Hematopoietic multipotent progenitor cell treated with erythropoietin and hydrocortisone succinate and interleukin-3 and kit ligand, for 17 days (in vitro differentiated cells): ENCODE measurements around the gene PDS5B.
"Not testable (repeated sequence)": the region's sequence is repeated elsewhere in the genome, so short reads cannot be mapped to it uniquely, and the experiment has no call there.

Experiments used
- DNase-seq: peaks from one replicate; pipeline ENCODE4 v3.0.0-alpha.2; 2015; ENCODE audit warnings: low spot score

PDS5B gene

DNA sequence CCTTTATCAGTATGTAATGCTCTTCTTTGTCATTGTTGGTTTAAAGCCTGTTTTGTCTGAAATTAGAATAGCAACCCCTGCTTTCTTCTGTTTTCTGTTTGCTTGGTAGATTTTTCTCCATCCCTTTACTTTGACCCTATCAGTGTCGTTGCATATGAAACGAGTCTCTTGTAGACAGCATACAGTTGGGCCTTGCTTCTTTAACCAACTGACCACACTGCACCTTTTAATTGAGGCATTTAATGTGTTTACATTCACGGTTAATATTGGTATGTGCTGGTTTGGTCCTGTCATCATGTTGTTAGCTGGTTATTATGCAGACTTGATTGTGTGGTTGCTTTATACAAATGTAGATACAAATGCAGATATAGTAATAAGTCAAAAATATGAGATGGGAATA, 71.1 kb downstream of the PDS5B start:
- no peak for DNase-seq

GRCh38 chr13:32659736-32660135, 73.5 kb downstream of the PDS5B start:
- no peak for DNase-seq

- DNase-seq, result no peak
These were observed 74.0 kb downstream of the PDS5B start for GRCh38 chr13:32660227-32660626.

DNA sequence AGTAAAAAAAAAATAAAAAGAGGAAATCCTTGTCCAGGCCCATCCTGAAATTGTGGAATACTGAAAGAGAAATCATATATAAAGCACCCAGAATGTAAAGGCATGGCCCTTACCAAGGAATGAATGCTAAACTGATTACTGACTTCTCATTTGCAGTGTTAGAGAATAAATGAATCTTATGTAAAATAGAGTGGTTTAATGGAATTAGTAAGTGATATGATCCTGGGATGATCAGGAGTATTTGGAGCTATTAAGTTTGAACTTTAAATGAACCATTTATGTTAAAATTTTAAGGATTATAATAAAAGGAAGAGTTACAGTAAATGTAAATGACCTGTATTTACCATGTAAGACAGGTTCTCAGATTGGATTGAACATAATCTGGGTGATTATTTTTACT, 75.4 kb downstream of the PDS5B start:
- DNase-seq, result no peak

GRCh38 chr13:32663660-32664059, 77.4 kb downstream of the PDS5B start:
- no peak for DNase-seq

GRCh38 chr13:32666990-32667571, 80.8 kb downstream of the PDS5B start:
- no peak for DNase-seq

DNA sequence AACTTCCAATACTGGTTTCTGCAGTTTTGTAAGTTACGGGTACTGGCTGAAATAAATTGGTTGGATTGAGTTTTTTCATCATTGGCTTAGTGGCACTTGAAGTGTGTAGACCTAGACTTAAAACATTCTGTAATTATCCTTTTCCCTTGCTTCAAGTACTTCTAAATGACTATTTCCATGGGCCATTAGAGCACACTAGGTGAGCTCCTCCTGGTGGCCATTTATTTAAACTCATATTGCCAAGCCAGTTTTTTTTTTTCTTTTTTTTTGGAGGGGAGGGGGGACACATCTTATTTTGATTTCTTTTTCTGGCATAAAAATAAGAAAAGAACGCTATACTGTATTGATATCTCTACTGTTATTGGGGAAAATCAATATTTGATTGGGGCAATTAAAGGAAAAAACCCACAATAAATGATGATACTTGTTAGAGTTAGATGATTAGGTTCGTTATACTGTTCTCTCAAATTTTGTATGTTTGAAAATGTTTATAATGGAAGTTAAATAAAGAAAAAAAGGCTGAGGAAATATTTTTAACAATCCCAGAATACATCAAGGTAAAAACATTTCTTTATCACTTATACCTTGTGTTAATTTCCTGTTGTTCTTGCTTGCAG, 82.9 kb downstream of the PDS5B start:
- DNase-seq, result peak; percentile 56

DNA sequence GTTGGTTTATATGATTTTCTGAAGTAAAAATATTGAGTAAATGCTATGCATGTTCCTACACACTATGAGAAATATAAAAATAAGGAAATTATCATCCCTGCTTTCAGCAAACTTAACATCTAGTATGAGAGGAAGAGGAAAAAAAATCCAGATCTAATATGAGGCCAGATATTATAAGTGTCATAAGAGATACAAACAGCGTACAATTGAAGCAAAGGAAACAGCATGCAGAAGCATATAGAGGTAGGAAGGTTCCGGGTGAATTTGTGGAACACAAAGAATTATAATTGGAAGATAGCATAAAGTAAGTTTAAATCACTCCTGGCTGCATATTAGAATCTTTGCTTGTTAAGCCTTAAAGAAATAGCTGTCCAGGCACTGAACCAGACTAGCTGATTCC, 88.3 kb downstream of the PDS5B start:
- no peak for DNase-seq

DNA sequence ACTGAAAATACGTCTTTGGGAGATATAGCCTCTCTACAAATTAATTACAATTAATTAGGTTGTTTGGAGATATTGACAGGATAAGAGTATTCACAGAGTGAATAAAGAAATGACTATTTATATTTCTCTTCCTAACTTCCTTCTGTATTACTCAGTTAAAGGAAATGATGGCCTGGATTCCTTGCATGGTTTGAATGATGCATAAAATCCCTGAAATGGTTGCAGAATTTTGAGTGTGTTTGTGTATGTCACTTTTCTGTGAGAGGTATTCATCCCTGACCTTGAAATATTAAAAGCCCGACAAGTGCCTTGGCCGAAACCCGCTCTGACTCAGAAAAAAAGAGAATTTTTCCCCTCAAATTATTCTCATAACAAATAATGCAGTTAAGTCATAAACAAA, 90.0 kb downstream of the PDS5B start:
- DNase-seq, result no peak

DNA sequence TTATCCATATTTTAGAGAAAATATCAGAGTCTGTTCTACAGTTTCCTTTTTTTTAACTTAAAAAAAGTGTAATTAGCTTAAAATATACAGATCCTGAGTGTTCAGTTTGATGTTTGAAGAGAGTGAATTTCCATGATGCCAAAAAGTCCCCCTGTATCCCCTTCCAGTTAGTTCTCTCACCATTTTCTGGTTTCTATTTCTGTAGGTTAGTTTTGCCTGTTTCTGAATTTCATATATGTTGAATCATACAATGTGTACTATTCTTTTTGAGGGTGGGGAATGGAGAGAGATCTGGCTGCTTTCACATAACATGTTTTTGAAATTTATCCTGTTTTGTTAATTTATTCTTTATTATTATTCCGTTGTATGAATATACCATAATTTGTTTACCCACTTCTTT, 95.9 kb downstream of the PDS5B start:
- no peak for DNase-seq

GRCh38 chr13:32682740-32683139, 96.5 kb downstream of the PDS5B start:
- no peak for DNase-seq

DNA sequence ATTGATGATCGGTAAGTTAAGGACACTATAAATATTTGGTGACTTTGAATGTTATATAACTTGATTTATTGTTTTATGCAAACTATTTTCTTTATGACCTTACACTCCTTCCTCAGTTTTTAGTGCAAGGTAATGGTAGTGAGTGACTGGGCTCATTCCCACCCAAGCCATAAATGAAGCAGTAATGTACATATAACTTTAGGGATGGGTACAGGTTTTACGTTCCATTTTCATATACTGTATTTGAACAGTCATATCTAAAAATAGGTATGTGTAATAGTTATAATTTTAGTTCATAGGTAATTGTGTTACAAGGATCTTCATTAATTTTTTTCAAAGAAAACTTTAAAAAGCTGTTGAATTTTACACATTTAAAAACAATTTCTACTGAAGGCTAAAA, 101.0 kb downstream of the PDS5B start:
- DNase-seq, result no peak

- no peak for DNase-seq
These were observed 109.5 kb downstream of the PDS5B start for GRCh38 chr13:32695602-32696250.

- DNase-seq, result no peak
These were observed 121.2 kb downstream of the PDS5B start for GRCh38 chr13:32707471-32707870.

GRCh38 chr13:32713397-32713796, 127.1 kb downstream of the PDS5B start:
- DNase-seq, result no peak

GRCh38 chr13:32716201-32716600, 129.9 kb downstream of the PDS5B start:
- not testable (repeated sequence) for DNase-seq

GRCh38 chr13:32720026-32720425, 133.8 kb downstream of the PDS5B start:
- DNase-seq, result no peak

- not testable (repeated sequence) for DNase-seq
These were observed 135.1 kb downstream of the PDS5B start for GRCh38 chr13:32721131-32722034.

DNA sequence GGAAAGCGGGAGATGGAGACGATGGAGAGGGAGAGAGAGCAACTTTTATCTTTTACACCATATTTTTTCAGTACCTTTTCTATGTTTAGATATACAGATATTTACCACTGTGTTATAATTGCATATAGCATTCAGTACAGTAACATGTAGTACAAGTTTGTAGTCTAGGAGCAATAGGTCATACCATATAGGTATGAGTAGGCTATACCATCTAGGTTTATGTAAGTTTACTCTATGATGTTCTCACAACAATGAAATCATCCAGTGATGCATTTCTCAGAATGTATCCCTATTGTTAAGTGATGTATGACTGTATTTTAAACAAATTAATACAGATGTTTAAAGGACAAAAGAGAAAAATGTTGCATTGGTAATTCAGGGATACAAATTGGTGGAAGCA, 136.1 kb downstream of the PDS5B start:
- no peak for DNase-seq

- no peak for DNase-seq
These were observed 137.7 kb downstream of the PDS5B start for GRCh38 chr13:32723987-32724386.

DNA sequence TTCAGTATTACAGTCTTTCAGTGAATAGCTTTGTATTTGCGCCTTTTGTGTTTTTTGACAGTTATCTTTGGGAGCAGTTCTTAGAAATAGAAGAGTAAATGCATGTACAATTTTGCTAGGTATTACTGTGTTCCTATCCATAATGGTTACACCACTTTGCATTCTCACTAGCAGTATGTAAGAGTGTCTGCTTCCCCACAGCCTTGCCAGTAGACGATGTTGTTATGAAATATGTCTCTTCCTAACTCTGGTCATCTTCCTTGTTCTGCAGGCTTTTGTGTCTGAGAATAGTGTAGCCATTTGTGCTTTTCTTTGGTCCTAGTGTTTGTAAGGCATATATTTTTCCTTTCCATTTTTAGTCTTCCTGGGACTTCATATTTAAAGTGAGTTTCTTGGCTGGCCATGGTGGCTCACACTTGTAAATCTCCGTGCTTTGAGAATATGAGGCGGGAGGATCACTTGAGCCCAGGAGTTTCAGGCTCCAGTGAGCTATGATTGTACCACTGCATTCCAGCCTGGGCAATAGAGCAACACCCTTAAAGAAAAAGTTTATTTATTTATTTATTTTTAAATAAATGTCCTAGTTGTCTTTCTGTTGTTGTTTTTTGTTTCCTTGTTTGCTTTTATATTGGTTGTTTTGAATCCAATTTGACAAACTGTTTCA, 140.3 kb downstream of the PDS5B start:
- DNase-seq, result no peak

- no peak for DNase-seq
These were observed 142.1 kb downstream of the PDS5B start for GRCh38 chr13:32728327-32728726.
